Measurements from ENCODE around the gene PERM1. TPM values are rescaled to one million over a fixed set of nuclear protein-coding genes. Genes with fewer than 3 reads are reported as not detected.
A peak's percentile ranks its signal among the peaks of the same experiment; 100 is the strongest.

Gene PERM1
- total and polyA plus RNA-seq, 9 of the 15 experiments (the other 6 are each of a cell fraction or from before 2014, with no cell fraction given), result not detected

DNA sequence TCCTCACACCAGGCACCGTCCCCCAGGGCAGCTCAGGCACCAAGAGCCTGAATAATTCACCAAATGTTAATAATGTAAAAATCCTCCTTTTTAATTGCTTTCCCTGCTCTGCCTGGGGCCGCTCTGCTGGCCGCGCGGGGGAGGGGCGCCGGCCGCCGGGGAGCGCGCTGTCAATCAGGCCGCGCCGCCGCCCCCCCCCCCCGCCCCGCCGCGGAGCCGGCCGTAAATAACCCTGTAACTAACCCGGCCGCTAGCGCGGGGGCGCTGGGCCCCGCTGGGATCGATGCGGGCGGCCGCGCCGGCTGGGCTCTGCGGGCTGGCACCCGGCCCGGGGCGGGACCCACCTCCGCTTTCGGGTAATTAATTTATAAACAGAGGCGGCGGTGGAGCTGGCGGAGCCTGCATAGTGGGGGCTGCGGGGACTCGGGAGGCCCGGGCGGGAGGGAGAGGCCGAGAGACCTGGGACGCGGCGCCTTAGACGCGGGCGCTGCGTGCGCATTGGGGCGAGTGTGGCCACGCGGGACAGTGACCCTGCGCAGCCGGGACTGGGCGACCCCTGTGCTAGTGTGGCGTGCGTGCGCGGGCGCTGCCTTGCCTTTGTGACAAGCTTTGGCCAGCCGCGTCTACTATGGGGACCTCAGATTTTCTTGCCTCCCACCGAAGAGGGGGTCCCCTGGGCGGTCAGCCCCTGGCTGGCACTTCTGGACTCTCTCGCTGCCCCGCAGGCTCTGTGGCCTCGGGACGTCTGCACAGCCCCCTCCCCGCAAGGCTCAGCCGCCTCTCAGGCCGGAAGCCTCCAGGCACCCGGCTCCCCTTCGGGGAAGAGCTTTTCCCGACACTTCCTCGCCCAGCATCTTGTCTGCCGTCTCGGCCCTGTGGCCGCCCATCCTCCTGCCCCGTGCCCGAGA, 41.5 kb downstream of the PERM1 start (continued):
- peak in 1 of 2 experiments; percentile 39; a peak in 3 of 4 replicates for TF ChIP-seq MAZ (CRISPR knock-in tag; conservative IDR thresholded peaks at IDR 0.05 in 1 of 2, IDR thresholded peaks at IDR 0.05 in 1 of 2)
- no peak for TF ChIP-seq RBM34 (IDR thresholded peaks at IDR 0.05; ENCODE audit: borderline replicate concordance, insufficient read depth, low read length)
- peak; percentile 75 for TF ChIP-seq HMGN3 (IDR thresholded peaks at IDR 0.05; ENCODE audit: borderline replicate concordance, extremely low read depth, insufficient read length, low read depth, low read length)

DNA sequence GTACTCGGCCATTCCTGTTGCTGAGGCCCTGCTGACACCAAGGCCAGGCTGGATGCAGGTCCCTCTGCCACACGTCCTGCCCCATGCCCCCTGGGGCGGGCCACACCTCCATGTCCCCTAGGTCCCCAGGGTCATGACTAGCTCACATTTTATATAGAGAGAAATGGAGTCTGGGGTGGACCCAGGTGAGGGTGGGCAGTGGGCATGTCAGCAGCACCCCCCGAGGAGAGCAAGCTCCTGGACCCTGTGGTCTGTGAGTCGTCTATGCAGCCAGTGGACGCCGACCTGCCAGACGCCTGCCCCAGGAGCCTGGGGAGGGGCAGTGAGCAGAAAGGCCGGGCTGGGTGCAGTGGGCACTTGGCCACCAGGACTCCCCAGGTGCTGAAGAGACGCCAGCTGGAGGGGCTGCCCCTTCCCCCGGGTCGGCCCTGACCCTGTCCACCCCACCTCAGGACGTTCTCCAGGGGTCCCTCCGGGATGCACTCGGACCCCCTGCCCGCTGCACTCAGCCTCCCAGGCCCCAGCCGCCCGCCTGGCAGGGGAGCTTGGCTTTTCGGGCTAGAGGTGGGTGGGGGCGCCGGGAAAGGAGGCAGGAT, 42.3 kb downstream of the PERM1 start:
- Histone ChIP-seq H2AFZ (ENCODE audit: low read depth, low read length) (peak overlapping the region; percentile 40), H3K9ac (ENCODE audit: insufficient read depth in 1 of 2, low read depth in 2 of 2, low read length in 2 of 2) (peak overlapping the region in 1 of 2 experiments; percentile 65; a peak in 2 of 4 replicates), H4K20me1 (replicated peaks; ENCODE audit: control insufficient read depth, insufficient read depth, low read length) (peaks cover 20% of the 10 kb centered on the region; the same call in 1 of the 2 replicates), H3K9me3 (replicated peaks; ENCODE audit: control insufficient read depth, insufficient read depth, low read depth, low read length) (no peaks in the 10 kb centered on the region), H3K4me3 (no peak overlapping the region), H3K4me2 (ENCODE audit: insufficient read depth, low read length) (no peak overlapping the region), H3K36me3 (ENCODE audit: control insufficient read depth, insufficient read depth, low read length) (peaks cover 10% of the 10 kb centered on the region; the same call in 1 of the 3 replicates), H3K9me1 (ENCODE audit: control insufficient read depth, insufficient read depth, low read length) (no peaks in the 10 kb centered on the region), H3K79me2 (ENCODE audit: control insufficient read depth, insufficient read depth, low read length) (no peaks in the 10 kb centered on the region), H3K27ac (ENCODE audit: extremely low read depth, low read depth, low read length) (no peak overlapping the region), H3K27me3 (ENCODE audit: control insufficient read depth in 2 of 2, insufficient read depth in 2 of 2, low read length in 2 of 2) (peaks cover 11 to 20% of the 10 kb centered on the region in 2 experiments; a peak in 4 of 5 replicates), H3K4me1 (replicated peaks in 1 of 2; ENCODE audit: control insufficient read depth in 2 of 2, insufficient read depth in 2 of 2, low read length in 2 of 2) (peaks cover 28 to 96% of the 10 kb centered on the region in 2 experiments)
- ChIA-PET POLR2A (interaction anchor here (1.0 to 1.4 kb wide), 3 partner anchors 8 to 34 kb away, joined by 3 to 5 read pairs (median 4); no protein-coding TSS in a partner anchor), CTCF (ENCODE audit: low intra/inter-chr PET ratio) (interaction anchor here (1.5 kb wide), 1 partner anchor 35 kb away, joined by 12 read pairs; no protein-coding TSS in a partner anchor)
- no peak for FAIRE-seq
- WGBS (ENCODE audit: insufficient coverage, low coverage, missing lambda C conversion rate), result 13% methylated on average over 21 of the region's 21 CpGs
- no peak for DNase-seq (ENCODE audit: extremely low read depth in 1 of 4, low spot score in 3 of 4)
- in situ Hi-C loops (cut with MboI) (no loop called here), intact Hi-C loops (cut with micrococcal nuclease) (no loop called here)
- no peak for ATAC-seq
- no TSS peak for BruUV-seq (replicated peaks)
- 0 out of 2 replicates have a peak, but pooled peaks have one; percentile 69 for TF ChIP-seq ZNF12 (CRISPR knock-in tag; IDR thresholded peaks at IDR 0.05)
- TF ChIP-seq, protein P1, sequence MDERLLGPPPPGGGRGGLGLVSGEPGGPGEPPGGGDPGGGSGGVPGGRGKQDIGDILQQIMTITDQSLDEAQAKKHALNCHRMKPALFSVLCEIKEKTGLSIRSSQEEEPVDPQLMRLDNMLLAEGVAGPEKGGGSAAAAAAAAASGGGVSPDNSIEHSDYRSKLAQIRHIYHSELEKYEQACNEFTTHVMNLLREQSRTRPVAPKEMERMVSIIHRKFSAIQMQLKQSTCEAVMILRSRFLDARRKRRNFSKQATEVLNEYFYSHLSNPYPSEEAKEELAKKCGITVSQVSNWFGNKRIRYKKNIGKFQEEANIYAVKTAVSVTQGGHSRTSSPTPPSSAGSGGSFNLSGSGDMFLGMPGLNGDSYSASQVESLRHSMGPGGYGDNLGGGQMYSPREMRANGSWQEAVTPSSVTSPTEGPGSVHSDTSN (CRISPR knock-in tag; IDR thresholded peaks at IDR 0.05; ENCODE audit: low read depth), result no peak
- TF ChIP-seq, protein P1 (tag; conservative IDR thresholded peaks at IDR 0.05; ENCODE audit: low read depth), result 0 out of 2 replicates have a peak, but pooled peaks have one; percentile 8
- TF ChIP-seq, protein P2, sequence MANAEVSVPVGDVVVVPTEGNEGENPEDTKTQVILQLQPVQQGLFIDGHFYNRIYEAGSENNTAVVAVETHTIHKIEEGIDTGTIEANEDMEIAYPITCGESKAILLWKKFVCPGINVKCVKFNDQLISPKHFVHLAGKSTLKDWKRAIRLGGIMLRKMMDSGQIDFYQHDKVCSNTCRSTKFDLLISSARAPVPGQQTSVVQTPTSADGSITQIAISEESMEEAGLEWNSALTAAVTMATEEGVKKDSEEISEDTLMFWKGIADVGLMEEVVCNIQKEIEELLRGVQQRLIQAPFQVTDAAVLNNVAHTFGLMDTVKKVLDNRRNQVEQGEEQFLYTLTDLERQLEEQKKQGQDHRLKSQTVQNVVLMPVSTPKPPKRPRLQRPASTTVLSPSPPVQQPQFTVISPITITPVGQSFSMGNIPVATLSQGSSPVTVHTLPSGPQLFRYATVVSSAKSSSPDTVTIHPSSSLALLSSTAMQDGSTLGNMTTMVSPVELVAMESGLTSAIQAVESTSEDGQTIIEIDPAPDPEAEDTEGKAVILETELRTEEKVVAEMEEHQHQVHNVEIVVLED (CRISPR knock-in tag; IDR thresholded peaks at IDR 0.05), result no peak
- TF ChIP-seq FOXM1 (IDR thresholded peaks at IDR 0.05; ENCODE audit: low read depth), result no peak
- TF ChIP-seq FOXM1 (CRISPR knock-in tag; IDR thresholded peaks at IDR 0.05; ENCODE audit: low read depth), result peak; percentile 64; the same call in 1 of the 2 replicates
- peak; percentile 3 for TF ChIP-seq HMGN3 (IDR thresholded peaks at IDR 0.05; ENCODE audit: borderline replicate concordance, extremely low read depth, insufficient read length, low read depth, low read length)
- TF ChIP-seq, protein P3, sequence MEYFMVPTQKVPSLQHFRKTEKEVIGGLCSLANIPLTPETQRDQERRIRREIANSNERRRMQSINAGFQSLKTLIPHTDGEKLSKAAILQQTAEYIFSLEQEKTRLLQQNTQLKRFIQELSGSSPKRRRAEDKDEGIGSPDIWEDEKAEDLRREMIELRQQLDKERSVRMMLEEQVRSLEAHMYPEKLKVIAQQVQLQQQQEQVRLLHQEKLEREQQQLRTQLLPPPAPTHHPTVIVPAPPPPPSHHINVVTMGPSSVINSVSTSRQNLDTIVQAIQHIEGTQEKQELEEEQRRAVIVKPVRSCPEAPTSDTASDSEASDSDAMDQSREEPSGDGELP (CRISPR knock-in tag; IDR thresholded peaks at IDR 0.05; ENCODE audit: borderline replicate concordance), result peak; percentile 22; the same call in 1 of the 2 replicates
- no peak for TF ChIP-seq ZNF263 (CRISPR knock-in tag; IDR thresholded peaks at IDR 0.05; ENCODE audit: borderline replicate concordance)

Measured in K562 (cell line).